A549 (cell line): Measurements from ENCODE around the gene TNS2.

Source experiments
- BHLHE40 ChIP-seq: IDR thresholded peaks from 2 replicates; pipeline ENCODE4 v1.6.1; 2012; ENCODE audit warnings: low read depth, low read length, inconsistent platforms
- CEBPB ChIP-seq, 2 experiments: fragments of >200 bp in 1 of 2; sonication (Bioruptor Twin) in 1 of 2; formaldehyde crosslinking in 1 of 2; IDR thresholded peaks; 2 replicates each; pipeline ENCODE4 v1.6.1; 2012 to 2016
- CTCF ChIP-seq: fragments of >200 bp; sonication (Bioruptor Twin); formaldehyde crosslinking; IDR thresholded peaks from 3 replicates; pipeline ENCODE4 v1.5.1; 2016
- EHMT2 ChIP-seq: fragments of 200-600 bp; sonication (generic); IDR thresholded peaks from 2 replicates; pipeline ENCODE4 v1.6.1; 2016; ENCODE audit warnings: antibody characterized with exemption, low read depth, mild to moderate bottlenecking, moderate library complexity
- FOSL2 ChIP-seq, 2 experiments: fragments of 450-650 bp in 1 of 2; fragments of >200 bp in 1 of 2; sonication (Bioruptor Twin) in 1 of 2; formaldehyde crosslinking; IDR thresholded peaks; 2 replicates each; pipeline versions ENCODE4 v1.5.0 to v1.6.1; 2016 to 2020; ENCODE audit warnings: mild to moderate bottlenecking in 1 of 2, moderate library complexity in 1 of 2
- KDM1A ChIP-seq: fragments of 200-600 bp; sonication (generic); IDR thresholded peaks from 2 replicates; pipeline ENCODE4 v1.6.1; 2016; ENCODE audit warnings: low read depth, mild to moderate bottlenecking
- KDM5A ChIP-seq: fragments of 200-600 bp; sonication (generic); IDR thresholded peaks from 2 replicates; pipeline ENCODE4 v1.6.1; 2016; ENCODE audit warnings: antibody characterized with exemption, mild to moderate bottlenecking
- POLR2A ChIP-seq: IDR thresholded peaks from 2 replicates; pipeline ENCODE4 v1.6.1; 2012; ENCODE audit warnings: mild to moderate bottlenecking, low read length
- POLR2AphosphoS2 ChIP-seq: conservative IDR thresholded peaks from 2 replicates; pipeline ENCODE4 v1.6.1; 2012; ENCODE audit warnings: low read length, improper control_type of control experiment, inconsistent platforms
- RAD21 ChIP-seq, 2 experiments: fragments of >200 bp in 1 of 2; sonication (Bioruptor Twin) in 1 of 2; formaldehyde crosslinking in 1 of 2; IDR thresholded peaks in 1 of 2; conservative IDR thresholded peaks in 1 of 2; 2 replicates in 1 of 2; 3 replicates in 1 of 2; pipeline ENCODE4 v1.6.1; 2012 to 2018; ENCODE audit warnings: inconsistent platforms in 1 of 2
- REST ChIP-seq: fragments of 200-600 bp; sonication (generic); IDR thresholded peaks from 2 replicates; pipeline ENCODE4 v1.6.1; 2016; ENCODE audit warnings: antibody characterized with exemption, mild to moderate bottlenecking, moderate library complexity
- RNF2 ChIP-seq: fragments of 200-600 bp; sonication (generic); IDR thresholded peaks from 2 replicates; pipeline ENCODE4 v1.6.1; 2016; ENCODE audit warnings: low read depth, mild to moderate bottlenecking, antibody characterized with exemption, moderate library complexity, borderline replicate concordance
- TP53 ChIP-seq: fragments of 250-450 bp; sonication (Bioruptor Pico); IDR thresholded peaks from 2 replicates; pipeline ENCODE4 v1.5.0; 2021; ENCODE audit warnings: mild to moderate bottlenecking, moderate library complexity

DNA sequence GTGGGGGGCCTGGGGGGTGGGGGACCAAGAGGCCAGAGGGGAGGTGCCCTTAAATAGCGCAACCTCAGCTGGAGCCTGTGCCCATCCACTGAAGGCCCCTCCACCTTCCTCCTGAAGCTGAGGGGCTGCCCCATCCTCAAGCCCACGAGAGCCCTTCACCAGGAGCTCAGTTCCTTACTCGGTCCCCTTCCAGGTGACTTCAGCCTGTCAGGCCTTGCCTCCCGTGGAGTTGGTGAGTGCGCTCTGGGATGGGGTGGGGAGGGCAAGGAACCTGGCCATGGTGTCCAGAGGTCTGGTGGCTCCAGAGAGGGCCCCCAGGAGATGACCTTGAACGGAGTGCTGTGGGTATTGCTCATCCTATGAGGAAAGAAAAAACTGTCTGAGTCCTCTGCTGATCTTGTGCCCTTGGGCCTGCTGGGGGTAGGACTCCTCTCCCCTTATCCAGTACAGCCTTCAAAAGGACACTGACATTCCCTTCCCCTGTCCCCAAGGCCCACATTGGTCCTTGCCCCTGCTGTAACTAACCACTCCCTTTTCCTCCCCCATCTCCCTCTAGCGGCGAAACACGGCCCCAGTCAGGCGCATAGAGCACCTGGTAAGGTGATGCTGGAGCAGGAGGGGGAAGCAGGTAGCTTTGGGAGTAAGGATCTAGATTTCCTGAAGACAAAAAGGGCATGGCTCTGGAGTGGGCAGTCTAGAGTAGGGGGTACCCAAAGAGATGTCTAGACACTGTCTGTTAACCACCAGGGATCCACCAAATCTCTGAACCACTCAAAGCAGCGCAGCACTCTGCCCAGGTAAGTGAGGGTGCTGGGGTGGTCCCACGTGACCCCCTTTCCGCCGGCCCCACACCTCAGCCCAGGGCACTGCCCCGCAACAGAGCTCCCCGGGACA is 3.6 kb downstream of the TNS2 start:
- TF ChIP-seq CTCF (peak; percentile 39; the same call in 2 of the 3 replicates), EHMT2 (no peak), POLR2AphosphoS2 (no peak), REST (no peak), KDM5A (no peak), RNF2 (no peak), POLR2A (no peak), TP53 (CRISPR knock-in tag) (no peak), CEBPB (IDR thresholded peaks at IDR 0.05) (no peak), FOSL2 (IDR thresholded peaks at IDR 0.05) (no peak), FOSL2 (CRISPR knock-in tag; IDR thresholded peaks at IDR 0.05) (no peak), BHLHE40 (no peak), RAD21 (conservative IDR thresholded peaks at IDR 0.05 in 1 of 2, IDR thresholded peaks at IDR 0.05 in 1 of 2) (no peak), KDM1A (no peak)
